A673 (cell line): ENCODE data around the gene TMEM167A. TPM values are rescaled to one million over a fixed set of nuclear protein-coding genes. Genes with fewer than 3 reads are reported as not detected.

ENCODE experiments used
- BruUV-seq: library from RNA; stranded (reverse); fragments of 400-500 nt; replicated peaks from 2 replicates; lab custom pipeline; 2021; lab: Mats Ljungman, UMichigan
- CTCF ChIA-PET: fragments of 300-600 bp; sonication (Branson Sonifier 250); formaldehyde crosslinking; loops from one replicate; lab custom pipeline; 2022; ENCODE audit warnings: antibody characterized with exemption; lab: Charles Lee
- POLR2A ChIA-PET: fragments of 300-600 bp; sonication (Branson Sonifier 250); formaldehyde crosslinking; loops from one replicate; lab custom pipeline; 2022; ENCODE audit warnings: antibody characterized with exemption; ENCODE audit not compliant: low non-redundant PET; lab: Charles Lee
- DNase-seq: peaks from one replicate; pipeline ENCODE4 v3.0.0-alpha.2; 2015; ENCODE audit warnings: low spot score
- H3K27ac ChIP-seq: fragments of 200-600 bp; sonication (generic); 2 replicates; pipeline ENCODE4 v1.5.1; 2016; ENCODE audit warnings: mixed run types, low read depth, mild to moderate bottlenecking, mixed read lengths, antibody characterized with exemption, low read length; ENCODE audit not compliant: poor library complexity, severe bottlenecking
- H3K27me3 ChIP-seq: fragments of 200-600 bp; sonication (generic); replicated peaks from 2 replicates; pipeline ENCODE4 v1.6.1; 2017; ENCODE audit warnings: mixed run types, low read depth, mild to moderate bottlenecking, mixed read lengths, antibody characterized with exemption, low read length; ENCODE audit not compliant: insufficient read depth, poor library complexity
- H3K36me3 ChIP-seq: fragments of 200-600 bp; sonication (generic); 2 replicates; pipeline ENCODE4 v1.6.1; 2016; ENCODE audit warnings: mixed run types, mild to moderate bottlenecking, mixed read lengths, antibody characterized with exemption, low read length; ENCODE audit not compliant: insufficient read depth, poor library complexity, severe bottlenecking
- H3K4me1 ChIP-seq: fragments of 200-600 bp; sonication (generic); 2 replicates; pipeline ENCODE4 v1.6.1; 2017; ENCODE audit warnings: mixed run types, mild to moderate bottlenecking, mixed read lengths, antibody characterized with exemption, low read length; ENCODE audit not compliant: insufficient read depth, poor library complexity, severe bottlenecking
- H3K4me3 ChIP-seq: fragments of 200-600 bp; sonication (generic); 2 replicates; pipeline ENCODE4 v1.5.1; 2016; ENCODE audit warnings: low read depth, mixed run types, mild to moderate bottlenecking, mixed read lengths, low read length; ENCODE audit not compliant: poor library complexity, severe bottlenecking
- H3K9me3 ChIP-seq: fragments of 200-600 bp; sonication (generic); 2 replicates; pipeline ENCODE4 v1.6.1; 2016; ENCODE audit warnings: mixed run types, low read depth, mild to moderate bottlenecking, mixed read lengths, antibody characterized with exemption, low read length; ENCODE audit not compliant: poor library complexity, severe bottlenecking
- CTCF ChIP-seq: fragments of 300-800, 200-600 bp; sonication (generic); conservative IDR thresholded peaks from 2 replicates; pipeline ENCODE4 v1.5.1; 2017; ENCODE audit warnings: low read depth, mild to moderate bottlenecking, antibody characterized with exemption, low read length, moderate library complexity, mixed read lengths
- EZH2 ChIP-seq: fragments of 200-600 bp; sonication (generic); IDR thresholded peaks from 2 replicates; pipeline ENCODE4 v1.6.1; 2017; ENCODE audit warnings: borderline replicate concordance, low read depth, mild to moderate bottlenecking, mixed read lengths, antibody characterized with exemption, low read length; ENCODE audit not compliant: poor library complexity, severe bottlenecking
- intact Hi-C: fragments of 100-400 bp; cut with micrococcal nuclease; formaldehyde crosslinking; loops from one replicate; pipeline ENCODE4 v1.10.0; 2022; ENCODE audit not compliant: unreplicated experiment
- total RNA-seq: library from RNA; stranded (reverse); gene quantifications from 2 replicates; pipeline ENCODE4 v1.2.3, GENCODE V29; 2021

TMEM167A gene
- total RNA-seq, 1 experiment from 2014 or later = 90.5 TPM

GRCh38 chr5:83115816-83116215, 38.6 kb upstream of the TMEM167A start:
- POLR2A ChIA-PET = no interaction called here
- peaks cover 6% of the 10 kb centered on the region for H3K9me3 ChIP-seq
- H3K4me1 ChIP-seq = no peaks in the 10 kb centered on the region
- H3K27ac ChIP-seq = no peak overlapping the region
- no peaks in the 10 kb centered on the region for H3K27me3 ChIP-seq
- intact Hi-C loops = no loop called here
- H3K36me3 ChIP-seq = no peaks in the 10 kb centered on the region
- TF ChIP-seq CTCF (no peak), EZH2 (no peak)
- CTCF ChIA-PET = no interaction called here
- BruUV-seq = no TSS peak
- no peak for DNase-seq
- H3K4me3 ChIP-seq = no peak overlapping the region

GRCh38 chr5:83109380-83109779, 32.2 kb upstream of the TMEM167A start:
- no peak for DNase-seq
- H3K36me3 ChIP-seq = no peaks in the 10 kb centered on the region
- TF ChIP-seq CTCF = no peak
- TF ChIP-seq EZH2 = no peak
- no peaks in the 10 kb centered on the region for H3K27me3 ChIP-seq
- no TSS peak for BruUV-seq
- H3K4me3 ChIP-seq = no peak overlapping the region
- no peak overlapping the region for H3K27ac ChIP-seq
- H3K9me3 ChIP-seq = no peaks in the 10 kb centered on the region
- POLR2A ChIA-PET = no interaction called here
- CTCF ChIA-PET = no interaction called here
- no peaks in the 10 kb centered on the region for H3K4me1 ChIP-seq
- intact Hi-C loops = no loop called here

- Histone ChIP-seq H3K4me3 (no peak overlapping the region), H3K9me3 (no peaks in the 10 kb centered on the region), H3K36me3 (no peaks in the 10 kb centered on the region), H3K4me1 (no peaks in the 10 kb centered on the region), H3K27me3 (no peaks in the 10 kb centered on the region), H3K27ac (no peak overlapping the region)
- CTCF ChIA-PET = no interaction called here
- POLR2A ChIA-PET = no interaction called here
- intact Hi-C loops = no loop called here
- TF ChIP-seq EZH2 = no peak
- no peak for TF ChIP-seq CTCF
- BruUV-seq = no TSS peak
- DNase-seq = no peak
These were observed 30.7 kb upstream of the TMEM167A start for GRCh38 chr5:83107692-83108420.
